Panc1 (cell line): ENCODE data around the gene RALGPS2.

ENCODE experiments used
- CTCF ChIP-seq: fragments of 450-650 bp; IDR thresholded peaks from 2 replicates; pipeline ENCODE4 v1.5.1; 2017; ENCODE audit warnings: mild to moderate bottlenecking
- POLR2AphosphoS5 ChIP-seq: IDR thresholded peaks from 2 replicates; pipeline ENCODE4 v1.6.1; 2012; ENCODE audit warnings: mild to moderate bottlenecking, low read depth, low read length, moderate library complexity
- REST ChIP-seq, 2 experiments: IDR thresholded peaks; 2 replicates each; pipeline ENCODE4 v1.6.1; 2011 to 2012; ENCODE audit warnings: low read depth in 2 of 2, control low read depth in 1 of 2, low read length in 1 of 2, mild to moderate bottlenecking in 1 of 2, moderate library complexity in 1 of 2; ENCODE audit not compliant: insufficient read depth in 1 of 2

- TF ChIP-seq POLR2AphosphoS5 (no peak), CTCF (no peak), REST (IDR thresholded peaks at IDR 0.05; ENCODE audit: insufficient read depth in 1 of 2, low read depth in 2 of 2, low read length in 1 of 2) (no peak)
Measured at GRCh38 chr1:178947677-178947981, 222.6 kb downstream of the RALGPS2 start.
